Ammon's horn (tissue), 1 donor: ENCODE measurements around the gene SPDYE4.

ENCODE experiments used
- DNase-seq: peaks from one replicate; pipeline ENCODE4 v3.0.0-alpha.2; 2016; ENCODE audit warnings: low spot score

The SPDYE4 gene

GRCh38 chr17:8785547-8786413 is 27.4 kb upstream of the SPDYE4 start:
- peak; percentile 69 for DNase-seq

- DNase-seq: no peak
Observed at GRCh38 chr17:8782176-8782575, 23.8 kb upstream of the SPDYE4 start.

- no peak for DNase-seq
Observed at GRCh38 chr17:8781776-8782175, 23.4 kb upstream of the SPDYE4 start.

GRCh38 chr17:8776881-8777280 is 18.5 kb upstream of the SPDYE4 start:
- DNase-seq: no peak

- DNase-seq: no peak
Observed at GRCh38 chr17:8776248-8776647, 17.9 kb upstream of the SPDYE4 start.

- DNase-seq: no peak
Observed at GRCh38 chr17:8766731-8767130, 8.4 kb upstream of the SPDYE4 start.

GRCh38 chr17:8762012-8762411 is 3.7 kb upstream of the SPDYE4 start:
- DNase-seq: no peak

GRCh38 chr17:8757189-8757588 is 1.2 kb downstream of the SPDYE4 start:
- DNase-seq: no peak

DNA sequence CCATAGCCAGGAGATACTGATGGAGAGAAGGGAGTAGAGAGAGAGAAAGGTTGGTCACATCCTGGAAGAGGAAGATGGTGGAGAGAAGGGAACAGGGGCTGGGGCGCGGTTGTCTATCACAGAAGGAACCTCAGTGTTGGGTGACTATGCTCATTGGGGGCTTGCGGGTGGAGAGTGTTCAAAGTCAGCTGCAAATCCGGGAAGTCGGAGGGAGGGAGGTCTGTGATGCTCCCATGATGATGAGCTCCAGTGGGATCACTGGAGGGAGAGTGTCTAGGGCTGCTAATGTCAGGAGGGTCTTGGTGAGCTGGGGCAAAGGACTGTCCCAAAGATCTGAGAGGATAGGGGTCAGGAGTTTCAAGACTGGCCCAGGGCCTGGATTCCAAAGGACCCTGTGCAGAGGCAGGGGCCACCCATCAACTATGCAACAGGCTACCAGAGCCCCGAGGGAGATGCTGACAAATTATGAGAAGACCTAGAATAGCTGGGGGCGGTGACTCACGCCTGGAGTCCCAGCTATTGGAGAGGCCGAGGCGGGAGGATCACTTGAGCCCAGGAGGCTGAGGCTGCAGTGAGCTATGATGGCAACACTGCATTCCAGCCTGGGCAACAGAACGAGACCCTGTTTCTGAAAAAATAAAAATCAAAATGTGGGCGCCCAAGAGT is 2.6 kb downstream of the SPDYE4 start:
- no peak for DNase-seq

- DNase-seq: no peak
Observed at GRCh38 chr17:8754890-8755289, 3.5 kb downstream of the SPDYE4 start.

- no peak for DNase-seq
Observed at GRCh38 chr17:8753976-8754440, 4.3 kb downstream of the SPDYE4 start.

DNA sequence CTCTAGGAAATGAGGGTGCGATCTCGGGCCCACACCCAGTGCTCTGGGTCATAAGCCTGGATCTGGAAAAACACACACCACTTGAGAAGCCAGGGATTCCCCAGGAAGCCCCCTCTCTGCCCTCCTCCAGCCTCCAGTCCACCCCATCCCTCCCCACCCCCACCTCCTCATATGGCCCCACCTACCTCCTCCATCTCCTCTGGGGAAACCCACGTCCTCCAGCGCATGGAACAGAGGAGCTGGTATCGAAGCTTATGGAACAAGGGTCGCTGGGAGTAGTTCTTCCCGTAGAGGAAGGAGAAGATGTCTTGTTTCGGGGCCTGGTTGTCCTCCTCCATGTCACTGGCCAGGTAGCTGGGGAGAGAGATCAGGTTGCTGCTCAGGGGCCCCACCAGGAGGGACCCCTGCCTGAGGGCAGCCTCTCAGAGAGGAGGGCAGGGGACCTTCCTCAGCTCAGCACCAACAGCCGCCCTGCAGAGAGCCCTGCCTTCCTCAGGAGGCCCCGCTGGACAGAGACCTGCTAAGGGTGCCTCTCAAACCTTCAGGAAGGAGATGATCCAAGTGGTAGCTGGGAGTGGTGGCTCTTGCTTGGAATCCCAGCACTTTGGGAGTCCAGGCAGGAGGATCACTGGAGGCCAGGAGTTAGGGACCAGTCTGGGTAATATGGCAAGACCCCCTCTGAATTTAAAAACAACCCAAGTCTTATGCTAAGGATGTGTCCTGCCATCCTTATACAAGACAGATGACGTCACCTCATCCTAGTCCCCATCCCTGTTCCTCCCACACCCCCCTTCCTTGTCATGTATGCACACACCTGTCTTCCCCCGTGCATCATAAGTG is 5.0 kb downstream of the SPDYE4 start:
- no peak for DNase-seq

DNA sequence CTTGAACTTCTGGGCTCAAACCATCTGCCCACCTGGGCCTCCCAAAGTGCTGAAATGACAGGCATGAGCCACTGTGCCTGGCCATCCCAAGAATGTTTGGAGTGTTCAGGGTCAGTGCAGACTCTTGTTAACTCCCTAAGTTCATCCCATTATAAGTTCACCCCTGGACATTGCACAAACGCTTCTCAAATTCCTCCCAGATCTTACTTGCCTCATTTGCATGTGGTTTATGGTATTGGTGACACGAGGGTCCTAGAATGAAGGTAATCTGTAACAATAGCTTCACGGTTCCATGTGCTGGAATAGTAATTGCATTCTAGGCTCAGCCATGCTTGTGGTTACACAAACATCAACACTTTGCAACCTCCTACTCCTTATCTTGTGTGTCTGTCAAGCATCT is 8.7 kb downstream of the SPDYE4 start:
- no peak for DNase-seq

- no peak for DNase-seq
Observed at GRCh38 chr17:8747742-8748141, 10.6 kb downstream of the SPDYE4 start.

DNA sequence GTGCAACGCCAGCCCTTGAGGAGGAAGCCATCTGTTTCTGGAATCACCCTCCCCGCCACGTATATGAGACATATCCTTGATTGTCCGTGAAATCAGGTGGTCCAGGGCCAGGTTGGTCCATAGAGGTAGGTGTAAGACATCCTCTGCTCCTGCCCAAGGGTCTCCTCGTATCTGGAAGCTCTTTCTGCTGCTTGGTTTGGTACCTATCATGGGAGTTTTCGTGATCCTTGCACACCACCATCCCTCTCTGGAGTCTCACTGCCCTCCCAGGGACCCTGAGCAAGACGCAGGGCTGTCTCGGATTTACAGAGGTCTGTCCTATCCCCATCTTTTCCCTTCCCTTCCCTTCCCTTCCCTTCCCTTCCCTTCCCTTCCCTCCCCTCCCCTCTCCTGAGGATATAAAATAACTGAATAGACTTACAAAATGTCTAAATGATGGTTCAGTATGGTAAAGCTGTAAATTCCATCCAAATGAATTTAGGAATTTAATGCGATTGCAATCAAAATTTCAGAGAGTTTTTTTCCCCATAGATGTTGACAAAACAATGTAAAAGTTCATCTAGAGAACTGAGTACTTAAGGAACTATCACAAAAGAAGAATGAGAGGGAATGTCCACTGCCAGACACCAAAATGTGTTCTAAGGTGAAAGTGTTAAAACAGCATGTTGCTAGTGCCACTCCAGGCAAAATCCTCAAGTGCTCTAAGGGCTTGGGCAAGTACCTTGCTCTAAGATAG is 11.7 kb downstream of the SPDYE4 start:
- no peak for DNase-seq

GRCh38 chr17:8745586-8746500 is 12.5 kb downstream of the SPDYE4 start:
- peak; percentile 60 for DNase-seq

DNA sequence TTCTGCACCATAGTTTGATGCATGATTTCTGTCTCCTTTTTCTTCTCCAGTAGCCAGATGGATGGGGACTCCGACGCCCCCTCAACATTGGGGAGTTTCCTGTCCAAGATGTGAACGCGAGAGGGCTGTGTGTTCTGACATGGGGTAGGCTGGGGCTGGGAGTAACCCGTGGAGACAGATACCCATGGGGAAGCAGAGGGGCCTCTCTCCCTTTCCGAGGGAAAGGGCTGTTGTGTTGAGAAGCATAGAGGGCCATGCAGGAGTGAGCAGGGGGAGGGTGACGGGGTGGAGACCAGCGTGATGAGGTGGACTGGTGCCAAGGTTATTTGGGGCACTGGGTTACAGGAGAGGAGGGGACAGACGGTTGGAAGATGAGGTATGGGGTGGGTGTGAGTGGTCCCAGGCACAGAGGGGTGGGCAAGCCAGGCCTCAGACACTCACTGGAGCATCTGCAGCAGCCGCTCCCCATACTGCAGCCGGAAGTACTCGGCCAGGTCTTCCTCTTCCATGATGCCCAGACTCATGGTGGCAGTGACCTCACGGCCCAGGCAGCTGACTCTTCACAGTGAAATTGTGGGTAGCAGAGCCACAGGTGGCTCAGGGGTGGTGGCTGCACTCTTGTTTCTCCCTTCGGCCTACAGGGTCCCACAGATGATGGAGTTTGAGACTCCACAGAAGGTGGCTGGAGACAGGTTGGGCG is 14.1 kb downstream of the SPDYE4 start:
- DNase-seq: no peak

GRCh38 chr17:8742819-8743218 is 15.5 kb downstream of the SPDYE4 start:
- no peak for DNase-seq

DNA sequence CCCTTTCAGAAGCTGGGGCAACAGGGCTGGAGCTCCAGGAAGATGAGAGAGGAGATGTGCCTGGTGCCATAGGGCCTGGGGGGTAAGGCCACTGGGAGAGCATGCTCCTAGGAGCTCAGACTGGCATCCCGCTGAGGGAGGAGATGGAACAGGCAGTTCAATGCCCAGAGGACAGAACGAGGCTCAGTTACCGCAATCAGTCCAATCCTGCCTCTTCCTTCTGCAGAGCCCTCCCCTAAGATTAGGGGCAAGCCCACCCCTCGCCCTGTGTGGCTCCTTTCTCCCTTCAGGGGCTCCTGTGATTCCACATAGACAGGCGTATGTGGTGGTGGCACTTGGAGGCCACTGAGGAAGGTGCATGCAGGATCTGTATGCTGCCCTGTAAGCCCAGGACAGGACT is 16.1 kb downstream of the SPDYE4 start:
- no peak for DNase-seq

- DNase-seq: no peak
Observed at GRCh38 chr17:8741771-8742170, 16.6 kb downstream of the SPDYE4 start.
